ENCODE data around the gene PRKACA.

DNA sequence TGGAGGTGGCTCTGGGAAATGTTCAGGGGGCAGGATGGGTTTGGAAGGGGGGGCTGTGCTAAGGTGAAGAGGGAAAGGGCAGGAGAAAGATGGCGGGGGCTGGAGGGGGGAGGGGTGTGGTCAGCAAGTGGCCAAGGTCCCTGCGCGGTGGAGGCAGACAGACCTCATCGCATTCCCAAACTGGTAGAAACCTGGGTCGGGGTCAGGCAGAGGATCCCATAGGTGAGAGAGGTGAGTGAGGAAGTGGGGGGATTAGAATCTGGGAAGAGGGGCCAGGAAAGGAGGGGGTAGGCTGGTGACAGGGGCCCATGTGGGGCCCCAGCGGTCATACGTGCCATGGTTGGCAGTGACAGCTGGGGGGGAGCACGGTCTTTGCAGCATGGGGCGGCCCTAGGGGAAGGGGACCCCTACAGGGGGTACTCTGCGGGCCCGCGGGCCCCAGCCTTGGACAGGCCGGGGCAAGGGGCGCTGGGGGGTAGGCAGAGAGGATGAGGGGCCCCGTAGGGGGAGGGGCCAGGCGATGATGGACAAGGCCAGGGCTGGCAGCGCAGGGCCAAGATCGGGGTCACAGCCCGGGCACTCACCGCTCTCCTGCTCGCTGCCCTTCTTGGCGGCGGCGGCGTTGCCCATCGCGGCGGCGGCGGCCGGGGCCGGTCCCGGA lies 514 bp downstream of the PRKACA start:
- TF ChIP-seq BHLHE40 (IDR thresholded peaks at IDR 0.05; ENCODE audit: borderline replicate concordance in 1 of 2, low read depth in 2 of 2, low read length in 1 of 2) (no peak), DPF2 (IDR thresholded peaks at IDR 0.05) (no peak)

All from GM12878 (cell line).